Spinal cord (tissue), 10 donors: Measurements from ENCODE around the gene SNRPD1. TPM values are rescaled to one million over a fixed set of nuclear protein-coding genes. Genes with fewer than 3 reads are reported as not detected.
A peak's percentile ranks its signal among the peaks of the same experiment; 100 is the strongest.
"Not testable (repeated sequence)": the region's sequence is repeated elsewhere in the genome, so short reads cannot be mapped to it uniquely, and the experiment has no call there.

Source experiments
- DNase-seq, 6 donors: peaks; one replicate each; pipeline versions ENCODE4 v3.0.0 to v3.0.0-alpha.2; 2013 to 2015; ENCODE audit warnings: low spot score in 6 of 6, low read depth in 4 of 6
- H3K27ac ChIP-seq: one replicate; pipeline ENCODE4 v1.5.1; 2013; ENCODE audit warnings: low read depth, low read length, control low read depth
- H3K27me3 ChIP-seq: one replicate; pipeline ENCODE4 v1.6.1; 2013; ENCODE audit warnings: low read length; ENCODE audit not compliant: control insufficient read depth, insufficient read depth
- H3K36me3 ChIP-seq: one replicate; pipeline ENCODE4 v1.6.1; 2013; ENCODE audit warnings: low read length; ENCODE audit not compliant: control insufficient read depth, insufficient read depth
- H3K4me1 ChIP-seq: one replicate; pipeline ENCODE4 v1.6.1; 2013; ENCODE audit warnings: low read length; ENCODE audit not compliant: control insufficient read depth, insufficient read depth
- H3K4me3 ChIP-seq: one replicate; pipeline ENCODE4 v1.5.1; 2013; ENCODE audit warnings: low read depth, low read length, control low read depth
- H3K9me3 ChIP-seq: one replicate; pipeline ENCODE4 v1.6.1; 2013; ENCODE audit warnings: low read length; ENCODE audit not compliant: control insufficient read depth, insufficient read depth
- WGBS: methylation state at CpG from one replicate; pipeline ENCODE4 v1.1.5; 2013; ENCODE audit warnings: missing lambda C conversion rate; ENCODE audit not compliant: insufficient coverage; 5-methylcytosine and 5-hydroxymethylcytosine counted together
- polyA plus RNA-seq, 2 donors: library from polyadenylated mRNA; unstranded; fragments of 120-200 nt; gene quantifications; one replicate each; pipeline ENCODE4 v1.2.1, GENCODE V29; 2013; ENCODE audit not compliant: insufficient read length in 2 of 2
- total RNA-seq, 2 donors: library from RNA; depleted of rRNA in 1 of 2; stranded (reverse); fragments of 120-200 nt in 1 of 2; fragments of >200 nt in 1 of 2; gene quantifications; one replicate each; pipeline versions ENCODE4 v1.2.3 to v1.2.4, GENCODE V29; 2013 to 2014
- donor health status: healthy.

Gene SNRPD1
- total and polyA plus RNA-seq, 4 donors, result 16.1 to 110 (median 87.0) TPM

GRCh38 chr18:21599585-21600525 lies 12.3 kb upstream of the SNRPD1 start:
- no peaks in the 10 kb centered on the region for H3K36me3 ChIP-seq
- H3K27me3 ChIP-seq, result no peaks in the 10 kb centered on the region
- no peaks in the 10 kb centered on the region for H3K9me3 ChIP-seq
- peak; percentile 4 to 39 (median 28) for DNase-seq
- peak overlapping the region; percentile 94 for H3K27ac ChIP-seq
- under 1% methylated on average over 55 of the region's 67 CpGs for WGBS
- peak overlapping the region; percentile 74 for H3K4me3 ChIP-seq
- H3K4me1 ChIP-seq, result peaks cover 18% of the 10 kb centered on the region

- WGBS, result under 1% methylated on average over 63 of the region's 74 CpGs
- Histone ChIP-seq H3K9me3 (no peaks in the 10 kb centered on the region), H3K27me3 (no peaks in the 10 kb centered on the region), H3K4me1 (peaks cover 18% of the 10 kb centered on the region), H3K27ac (peak within 1 kb of the TSS; percentile 94), H3K4me3 (peak within 1 kb of the TSS; percentile 74), H3K36me3 (no peaks in the 10 kb centered on the region)
- peak; percentile 84 to 98 (median 88) for DNase-seq
Observed at GRCh38 chr18:21600526-21601410, 11.3 kb upstream of the SNRPD1 start, which contains the start of gene ESCO1. Gene ESCO1 (minus strand): TSS chr18:21600704. CDS start chr18:21574843, 25,861 bp downstream.

- Histone ChIP-seq H3K36me3 (no peaks in the 10 kb centered on the region), H3K27ac (no peak overlapping the region), H3K4me3 (no peak overlapping the region), H3K4me1 (peaks cover 18% of the 10 kb centered on the region), H3K9me3 (no peaks in the 10 kb centered on the region), H3K27me3 (no peaks in the 10 kb centered on the region)
- no peak for DNase-seq
- 100% methylated on average over 3 of the region's 5 CpGs for WGBS
Observed at GRCh38 chr18:21602299-21602587, 9.9 kb upstream of the SNRPD1 start.

- DNase-seq, result no peak
- H3K9me3 ChIP-seq, result no peaks in the 10 kb centered on the region
- 70% methylated on average over 2 of the region's 2 CpGs for WGBS
- H3K4me1 ChIP-seq, result peaks cover 10% of the 10 kb centered on the region
- H3K4me3 ChIP-seq, result no peak overlapping the region
- H3K36me3 ChIP-seq, result no peaks in the 10 kb centered on the region
- H3K27me3 ChIP-seq, result no peaks in the 10 kb centered on the region
- H3K27ac ChIP-seq, result no peak overlapping the region
Observed at GRCh38 chr18:21604671-21605070, 7.4 kb upstream of the SNRPD1 start.

- no peak overlapping the region for H3K27ac ChIP-seq
Observed at GRCh38 chr18:21605213-21605612, 6.9 kb upstream of the SNRPD1 start.

GRCh38 chr18:21611401-21612124 lies 551 bp upstream of the SNRPD1 start:
- peak overlapping the region; percentile 80 for H3K4me3 ChIP-seq
- H3K4me1 ChIP-seq, result peaks cover 12% of the 10 kb centered on the region
- peak in 1 of 6 donors; percentile 6 for DNase-seq
- H3K27me3 ChIP-seq, H3K36me3 ChIP-seq, H3K27ac ChIP-seq, H3K9me3 ChIP-seq: not testable (repeated sequence)
- WGBS, result 58% methylated on average over 24 of the region's 30 CpGs

More at GRCh38 chr18:21605213-21605612, 6.9 kb upstream of the SNRPD1 start:
- Histone ChIP-seq H3K4me3 (no peak overlapping the region), H3K4me1 (peaks cover 6% of the 10 kb centered on the region), H3K9me3 (no peaks in the 10 kb centered on the region), H3K36me3 (no peaks in the 10 kb centered on the region), H3K27me3 (no peaks in the 10 kb centered on the region)
- DNase-seq, result no peak

- peaks cover 35% of the 10 kb centered on the region for H3K36me3 ChIP-seq
- 97% methylated on average over 6 of the region's 9 CpGs for WGBS
- not testable (repeated sequence) for H3K9me3 ChIP-seq
Observed at GRCh38 chr18:21621640-21622039, 9.5 kb downstream of the SNRPD1 start.

GRCh38 chr18:21629089-21629832 lies 17.1 kb downstream of the SNRPD1 start:
- no peak for DNase-seq
- peaks cover 48% of the 10 kb centered on the region for H3K36me3 ChIP-seq
- no peaks in the 10 kb centered on the region for H3K27me3 ChIP-seq
- no peaks in the 10 kb centered on the region for H3K9me3 ChIP-seq
- H3K4me1 ChIP-seq, result no peaks in the 10 kb centered on the region
- H3K4me3 ChIP-seq, result no peak overlapping the region
- WGBS, result 95% methylated on average over 3 of the region's 9 CpGs
- no peak overlapping the region for H3K27ac ChIP-seq

More at GRCh38 chr18:21621640-21622039, 9.5 kb downstream of the SNRPD1 start:
- not testable (repeated sequence) for H3K4me1 ChIP-seq, H3K4me3 ChIP-seq, H3K27ac ChIP-seq, H3K27me3 ChIP-seq, DNase-seq

- no CpG with 5 or more reads among the region's 1 CpG for whole genome bisulfite sequencing
- DNase-seq, result peak in 2 of 6 donors; percentile 6 to 10
- no peaks in the 10 kb centered on the region for H3K9me3 ChIP-seq
Observed at GRCh38 chr18:21632393-21632792, 20.3 kb downstream of the SNRPD1 start.

More at GRCh38 chr18:21632393-21632792, 20.3 kb downstream of the SNRPD1 start:
- Histone ChIP-seq H3K27ac (no peak overlapping the region), H3K4me3 (no peak overlapping the region), H3K36me3 (peaks cover 24% of the 10 kb centered on the region), H3K4me1 (no peaks in the 10 kb centered on the region), H3K27me3 (no peaks in the 10 kb centered on the region)
